Measurements from ENCODE around the gene POLR3G. TPM values are rescaled to one million over a fixed set of nuclear protein-coding genes. Genes with fewer than 3 reads are reported as not detected.
A peak's percentile ranks its signal among the peaks of the same experiment; 100 is the strongest.

POLR3G gene
- total RNA-seq, 1 experiment from 2014 or later = 20.7 TPM

- DNase-seq (ENCODE audit: low read depth) = no peak
These were observed 28.9 kb downstream of the POLR3G start for GRCh38 chr5:90503596-90503995.

- DNase-seq (ENCODE audit: low read depth) = no peak
These were observed 30.1 kb downstream of the POLR3G start for GRCh38 chr5:90504743-90505142.

GRCh38 chr5:90506221-90506620, 31.6 kb downstream of the POLR3G start:
- no peak for DNase-seq (ENCODE audit: low read depth)

DNA sequence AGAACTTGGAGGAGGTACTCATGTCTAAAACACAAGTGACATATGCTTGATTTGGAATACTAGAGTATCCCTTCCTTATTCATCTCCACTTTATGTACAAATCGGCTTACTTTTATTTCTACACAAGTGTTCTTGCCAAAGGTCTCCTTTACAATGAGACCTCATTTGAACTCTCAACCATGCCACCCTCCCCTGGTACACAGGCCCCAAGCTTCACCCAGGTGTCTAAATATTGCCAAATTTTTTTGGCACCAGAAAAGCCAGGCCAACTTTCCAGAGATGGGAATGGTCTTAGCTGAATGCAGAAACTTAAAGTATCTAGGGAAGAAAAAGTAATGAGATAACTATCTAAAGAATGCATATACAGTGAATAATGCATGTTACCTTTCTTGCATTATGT, 35.8 kb downstream of the POLR3G start:
- no peak for DNase-seq (ENCODE audit: low read depth)

DNA sequence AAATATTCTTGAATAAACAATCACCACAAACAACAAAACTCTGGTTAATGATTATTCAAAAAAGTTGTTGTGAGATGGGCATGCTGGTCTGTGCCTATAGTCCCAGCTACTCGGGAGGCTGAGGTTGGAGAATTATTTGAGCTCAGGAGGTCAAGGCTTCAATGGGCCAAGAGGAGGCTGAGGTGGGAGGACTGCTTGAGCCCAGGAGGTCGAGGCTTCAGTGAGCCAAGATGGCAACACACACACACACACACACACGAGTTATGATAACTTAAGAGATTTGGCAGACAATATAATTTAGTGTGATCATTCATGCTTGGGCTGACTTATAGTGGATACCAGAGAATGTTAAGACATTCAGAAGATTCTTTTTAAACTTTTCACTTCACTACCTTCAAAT, 39.9 kb downstream of the POLR3G start:
- no peak for DNase-seq (ENCODE audit: low read depth)

GRCh38 chr5:90518661-90519060, 44.0 kb downstream of the POLR3G start:
- DNase-seq (ENCODE audit: low read depth) = no peak

DNA sequence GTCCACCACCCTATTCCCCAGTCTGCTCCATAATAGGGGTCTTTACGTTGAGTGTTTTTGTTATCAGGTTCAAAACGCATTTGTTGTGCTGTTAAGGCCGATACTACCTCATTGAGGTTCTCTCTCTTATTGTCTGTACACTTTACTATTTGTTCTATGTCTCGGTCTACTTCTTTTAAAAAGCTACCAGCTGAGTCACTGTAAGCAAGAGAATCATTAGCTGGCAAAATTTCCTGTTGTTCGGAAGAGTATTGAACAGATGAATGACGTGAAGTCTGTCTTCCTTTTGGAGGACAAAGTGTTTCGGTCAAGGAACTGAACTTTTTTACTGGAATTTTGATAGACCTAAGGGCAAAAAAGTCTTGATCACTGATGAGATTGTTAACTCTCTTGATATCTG, 44.4 kb downstream of the POLR3G start:
- no peak for DNase-seq (ENCODE audit: low read depth)

DNA sequence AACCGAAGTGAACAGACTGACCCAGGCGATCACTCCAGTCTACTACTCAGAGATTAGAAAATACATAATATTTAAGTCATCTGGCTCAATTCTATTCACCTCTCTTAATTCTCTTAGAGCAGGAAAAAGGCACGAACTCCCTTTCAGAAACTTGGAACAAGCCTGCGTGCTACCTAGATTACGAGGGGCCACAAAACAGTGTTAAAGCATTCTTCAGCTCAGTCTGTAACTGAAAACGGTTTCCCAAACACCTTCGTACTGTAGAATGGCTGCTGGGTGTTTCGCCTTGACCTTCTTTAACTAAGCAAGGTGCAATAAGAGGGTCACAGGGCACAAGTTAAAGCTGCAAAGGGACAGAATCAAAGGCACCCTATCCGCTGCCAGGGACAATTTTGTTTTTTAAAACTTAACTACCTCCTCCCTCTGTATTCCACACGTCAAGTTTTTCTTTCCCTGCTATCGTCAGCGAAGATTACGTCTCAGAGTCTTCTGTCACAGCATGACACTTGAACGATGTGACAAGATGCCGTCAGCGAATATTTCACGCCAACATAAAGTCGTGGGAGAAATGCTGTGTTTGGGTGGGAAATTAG, 54.0 kb downstream of the POLR3G start:
- DNase-seq (ENCODE audit: low read depth) = peak; percentile 6

- peak; percentile 99 for DNase-seq (ENCODE audit: low read depth)
These were observed 54.7 kb downstream of the POLR3G start, which contains the start of gene LYSMD3 for GRCh38 chr5:90529194-90529938. Gene LYSMD3 (minus strand): TSS chr5:90529584. CDS start chr5:90525289, 4,295 bp downstream.

DNA sequence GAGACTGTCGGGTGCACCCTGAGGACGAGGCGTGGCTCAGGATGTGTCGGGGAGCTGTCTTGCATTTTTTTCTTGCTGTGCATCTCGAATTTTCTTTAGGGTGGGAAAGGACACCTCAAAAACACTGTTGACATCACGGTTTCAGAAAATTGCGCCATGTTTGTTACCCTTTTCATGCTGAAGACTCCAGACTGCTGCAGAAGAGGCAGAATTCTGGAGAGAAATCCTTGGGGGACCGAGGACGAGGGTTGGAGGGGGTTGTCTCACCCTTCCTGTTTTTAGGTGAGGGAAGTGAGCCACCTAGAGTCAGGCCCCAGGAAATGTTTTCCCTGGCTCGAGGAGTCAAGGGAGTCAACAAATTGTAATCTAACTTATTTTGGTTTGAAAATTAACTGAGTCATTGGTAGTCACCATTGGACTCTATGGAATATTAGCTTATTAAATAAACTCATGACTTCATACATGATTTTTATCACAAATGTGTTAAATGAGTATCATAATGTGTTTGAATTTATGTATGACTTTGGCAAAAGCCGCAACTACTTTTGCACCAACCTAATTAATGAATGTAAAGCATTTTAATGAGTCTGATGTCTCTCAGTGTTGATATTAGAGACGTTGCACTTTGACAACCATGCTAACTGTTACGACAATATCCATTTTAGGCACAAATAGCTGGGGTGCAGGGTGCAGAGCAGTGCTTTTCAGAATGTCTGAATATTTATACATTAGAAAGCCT, 55.4 kb downstream of the POLR3G start:
- peak; percentile 85 for DNase-seq (ENCODE audit: low read depth)

DNA sequence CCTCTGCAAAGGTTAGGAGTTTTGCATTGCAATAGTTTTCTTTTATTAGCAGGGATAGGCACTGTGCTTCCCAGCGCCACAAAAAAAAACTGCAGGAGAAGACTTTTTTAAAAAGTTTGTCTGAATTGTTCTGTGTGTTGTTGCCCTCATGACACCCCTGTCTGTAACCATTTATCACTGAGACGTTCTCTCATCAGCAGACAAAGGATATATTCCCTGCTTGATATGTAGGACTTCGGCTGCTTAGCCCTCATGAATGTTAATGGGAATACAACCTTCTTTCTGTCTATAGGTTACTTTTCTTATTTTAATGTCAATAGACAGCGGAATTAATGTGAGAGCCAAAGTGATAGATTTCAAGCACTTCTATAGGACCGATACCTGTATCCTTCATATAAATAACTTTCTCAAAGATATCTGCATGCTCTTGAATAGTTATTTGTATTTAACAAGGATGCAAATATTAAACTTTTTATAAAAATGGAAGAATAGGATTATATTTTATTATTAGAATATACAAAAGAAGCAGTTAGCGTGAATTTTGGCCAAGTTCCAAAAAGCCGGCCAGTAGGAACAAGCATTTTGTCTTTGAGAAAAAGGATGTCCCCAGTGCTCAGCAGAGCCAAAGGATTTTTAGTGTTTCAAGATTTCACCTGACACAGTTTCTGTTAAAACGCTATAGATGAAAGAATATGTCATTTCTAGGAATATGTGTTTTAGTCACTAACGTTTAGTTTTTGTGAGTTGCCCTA, 56.2 kb downstream of the POLR3G start:
- DNase-seq (ENCODE audit: low read depth) = no peak

- no peak for DNase-seq (ENCODE audit: low read depth)
These were observed 59.1 kb downstream of the POLR3G start for GRCh38 chr5:90533794-90534193.

GRCh38 chr5:90534922-90535321, 60.3 kb downstream of the POLR3G start:
- DNase-seq (ENCODE audit: low read depth) = no peak

DNA sequence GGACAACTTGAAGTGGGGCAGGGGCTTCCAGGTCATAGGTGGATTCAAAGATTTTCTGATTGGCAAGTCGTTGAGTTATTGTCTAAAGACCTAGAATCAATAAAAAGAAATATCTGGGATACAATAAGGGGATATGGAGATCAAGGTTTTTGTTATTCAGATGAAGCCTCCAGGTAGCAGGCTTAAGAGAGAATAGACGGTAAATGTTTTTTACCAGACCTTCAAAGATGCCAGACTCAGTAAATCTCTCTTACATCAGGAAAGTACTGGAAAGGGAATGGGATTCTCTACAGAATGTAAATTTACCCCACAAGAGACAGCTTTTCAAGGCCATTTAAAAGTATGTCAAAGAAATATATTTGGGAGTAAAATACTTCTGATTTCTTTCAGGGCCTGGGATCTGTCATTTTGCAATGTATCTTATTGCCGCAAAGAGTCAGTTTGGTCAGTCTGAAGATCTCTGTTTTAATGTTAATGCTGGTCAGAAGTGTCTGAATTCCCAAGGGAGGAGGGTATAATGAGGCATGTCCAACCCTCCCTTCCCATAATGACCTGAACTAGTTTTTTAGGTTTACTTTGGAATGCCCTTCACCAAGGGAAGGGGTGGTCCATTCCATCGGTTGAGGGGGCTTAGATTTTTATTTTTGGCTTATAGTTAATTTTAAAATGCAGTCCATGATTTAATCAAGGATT, 68.3 kb downstream of the POLR3G start:
- no peak for DNase-seq (ENCODE audit: low read depth)

- no peak for DNase-seq (ENCODE audit: low read depth)
These were observed 70.8 kb downstream of the POLR3G start for GRCh38 chr5:90545511-90545910.

DNA sequence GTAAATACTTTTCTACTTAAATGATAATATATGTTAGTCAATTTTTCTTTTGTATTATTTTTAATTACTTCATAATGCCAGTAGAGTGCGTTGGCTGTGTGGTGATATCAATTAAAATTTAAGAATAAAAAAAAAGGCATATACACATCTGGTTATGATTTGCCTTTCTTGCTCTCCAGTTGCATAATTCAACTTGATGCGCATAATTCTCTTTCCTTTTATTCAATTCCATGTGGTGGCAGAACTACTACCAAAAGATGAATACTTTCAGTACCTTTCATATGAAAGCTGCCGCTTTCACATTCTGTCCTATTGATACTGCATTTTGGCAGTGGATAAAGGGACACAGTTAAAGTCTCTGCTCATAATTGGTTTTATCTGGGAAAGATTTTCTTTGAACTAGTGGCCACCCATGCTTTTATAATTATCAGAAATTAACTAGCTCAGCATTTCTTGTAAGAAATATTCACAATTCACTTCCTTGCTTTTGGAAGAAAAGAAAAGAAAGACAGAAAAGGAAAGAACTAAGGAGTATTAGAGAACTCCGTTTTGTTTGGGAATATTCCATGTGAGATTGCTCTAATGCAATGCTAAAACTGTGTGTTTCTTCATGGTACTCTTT, 71.7 kb downstream of the POLR3G start:
- DNase-seq (ENCODE audit: low read depth) = no peak

DNA sequence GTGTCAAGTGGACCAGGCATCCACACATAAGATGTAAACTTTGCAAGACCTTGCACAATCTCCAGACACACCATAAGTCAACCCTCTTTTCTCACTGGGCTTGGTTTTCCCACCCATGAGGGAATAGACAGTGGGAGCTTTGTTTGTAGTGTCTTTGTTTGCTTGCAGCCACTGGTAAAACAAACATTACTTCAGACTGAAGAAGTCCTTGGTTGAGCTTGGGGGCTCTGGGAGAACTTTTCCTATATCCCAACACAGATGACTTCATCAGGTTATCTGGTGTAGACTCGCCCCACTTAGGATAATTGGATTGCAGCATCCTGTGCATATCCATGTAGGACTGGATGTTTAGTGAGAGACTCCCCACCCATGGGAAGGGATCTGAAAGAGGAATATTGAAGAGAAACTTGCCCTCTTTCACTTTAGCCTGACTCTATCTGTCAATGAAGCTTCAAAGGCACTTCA, 72.4 kb downstream of the POLR3G start:
- DNase-seq (ENCODE audit: low read depth) = peak; percentile 50

GRCh38 chr5:90548069-90548593, 73.5 kb downstream of the POLR3G start:
- peak; percentile 77 for DNase-seq (ENCODE audit: low read depth)

- no peak for DNase-seq (ENCODE audit: low read depth)
These were observed 74.6 kb downstream of the POLR3G start for GRCh38 chr5:90549223-90549622.

DNA sequence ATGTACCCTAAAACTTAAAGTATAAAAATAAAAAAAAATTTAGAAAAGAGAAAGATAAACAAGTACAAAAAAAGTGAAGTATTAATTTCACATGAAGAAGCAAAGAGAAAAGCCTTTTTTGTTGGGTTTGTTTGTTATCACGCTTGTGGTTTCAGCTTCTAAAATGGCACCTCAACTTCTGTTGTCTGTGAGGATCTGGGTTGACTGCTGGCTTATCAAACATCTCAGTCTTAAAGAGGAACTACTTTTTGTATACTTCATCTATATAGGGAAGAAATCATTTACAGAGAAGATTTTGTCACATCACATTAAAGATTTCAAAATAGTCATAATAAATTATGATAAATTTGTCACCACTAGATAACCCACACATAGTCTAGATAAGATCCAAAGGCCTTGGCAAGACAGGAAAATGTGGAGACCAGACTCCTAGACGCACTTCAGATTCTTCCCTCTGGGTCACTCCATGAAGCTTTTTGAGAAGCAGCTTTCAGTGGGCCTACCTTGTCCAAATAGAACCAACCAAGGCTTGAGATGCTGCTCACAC, 75.1 kb downstream of the POLR3G start:
- DNase-seq (ENCODE audit: low read depth) = no peak

Data from Daoy (cell line).